Measurements from ENCODE around the gene HNRNPH2. TPM values are rescaled to one million over a fixed set of nuclear protein-coding genes. Genes with fewer than 3 reads are reported as not detected.

The HNRNPH2 gene
- total RNA-seq, 1 donor from 2014 or later, result 53.2 TPM

- H3K36me3 Mint-ChIP-seq (ENCODE audit: low read depth, unreplicated experiment), result no peaks in the 10 kb centered on the region
- H3K4me1 Mint-ChIP-seq (ENCODE audit: unreplicated experiment), result peaks cover 3% of the 10 kb centered on the region
- no peak overlapping the region for H3K4me3 Mint-ChIP-seq (ENCODE audit: unreplicated experiment)
- TF ChIP-seq CTCF (IDR thresholded peaks at IDR 0.05; ENCODE audit: unreplicated experiment), result no peak
- DNase-seq (ENCODE audit: low spot score), result no peak
- no peak overlapping the region for H3K27ac Mint-ChIP-seq (ENCODE audit: unreplicated experiment)
- H3K9me3 Mint-ChIP-seq (ENCODE audit: unreplicated experiment), result no peaks in the 10 kb centered on the region
- H3K27me3 Mint-ChIP-seq (ENCODE audit: unreplicated experiment), result no peaks in the 10 kb centered on the region
These were observed 13.7 kb upstream of the HNRNPH2 start for GRCh38 chrX:101394372-101394771.

GRCh38 chrX:101395789-101396188, 12.2 kb upstream of the HNRNPH2 start:
- Mint-ChIP-seq H3K27me3 (ENCODE audit: unreplicated experiment) (no peaks in the 10 kb centered on the region), H3K27ac (ENCODE audit: unreplicated experiment) (no peak overlapping the region), H3K36me3 (ENCODE audit: low read depth, unreplicated experiment) (peaks cover 6% of the 10 kb centered on the region), H3K4me1 (ENCODE audit: unreplicated experiment) (peaks cover 3% of the 10 kb centered on the region), H3K4me3 (ENCODE audit: unreplicated experiment) (no peak overlapping the region), H3K9me3 (ENCODE audit: unreplicated experiment) (no peaks in the 10 kb centered on the region)
- TF ChIP-seq CTCF (IDR thresholded peaks at IDR 0.05; ENCODE audit: unreplicated experiment), result no peak
- no peak for DNase-seq (ENCODE audit: low spot score)

GRCh38 chrX:101397779-101398178, 10.2 kb upstream of the HNRNPH2 start:
- TF ChIP-seq CTCF (IDR thresholded peaks at IDR 0.05; ENCODE audit: unreplicated experiment), result no peak
- no peaks in the 10 kb centered on the region for H3K27me3 Mint-ChIP-seq (ENCODE audit: unreplicated experiment)
- no peak for DNase-seq (ENCODE audit: low spot score)
- H3K27ac Mint-ChIP-seq (ENCODE audit: unreplicated experiment), result no peak overlapping the region
- no peak overlapping the region for H3K4me3 Mint-ChIP-seq (ENCODE audit: unreplicated experiment)
- H3K36me3 Mint-ChIP-seq (ENCODE audit: low read depth, unreplicated experiment), result peaks cover 11% of the 10 kb centered on the region
- no peaks in the 10 kb centered on the region for H3K4me1 Mint-ChIP-seq (ENCODE audit: unreplicated experiment)
- H3K9me3 Mint-ChIP-seq (ENCODE audit: unreplicated experiment), result no peaks in the 10 kb centered on the region

- H3K27ac Mint-ChIP-seq (ENCODE audit: unreplicated experiment), result no peak overlapping the region
- DNase-seq (ENCODE audit: low spot score), result no peak
- no peaks in the 10 kb centered on the region for H3K9me3 Mint-ChIP-seq (ENCODE audit: unreplicated experiment)
- no peak overlapping the region for H3K4me3 Mint-ChIP-seq (ENCODE audit: unreplicated experiment)
- TF ChIP-seq CTCF (IDR thresholded peaks at IDR 0.05; ENCODE audit: unreplicated experiment), result no peak
- no peaks in the 10 kb centered on the region for H3K4me1 Mint-ChIP-seq (ENCODE audit: unreplicated experiment)
- H3K27me3 Mint-ChIP-seq (ENCODE audit: unreplicated experiment), result no peaks in the 10 kb centered on the region
- H3K36me3 Mint-ChIP-seq (ENCODE audit: low read depth, unreplicated experiment), result peaks cover 11% of the 10 kb centered on the region
These were observed 9.3 kb upstream of the HNRNPH2 start for GRCh38 chrX:101398694-101399093.

GRCh38 chrX:101399825-101400224, 8.2 kb upstream of the HNRNPH2 start:
- no peak overlapping the region for H3K4me3 Mint-ChIP-seq (ENCODE audit: unreplicated experiment)
- H3K27me3 Mint-ChIP-seq (ENCODE audit: unreplicated experiment), result no peaks in the 10 kb centered on the region
- H3K9me3 Mint-ChIP-seq (ENCODE audit: unreplicated experiment), result no peaks in the 10 kb centered on the region

More at GRCh38 chrX:101399825-101400224, 8.2 kb upstream of the HNRNPH2 start:
- H3K27ac Mint-ChIP-seq (ENCODE audit: unreplicated experiment), result no peak overlapping the region
- no peak for DNase-seq (ENCODE audit: low spot score)
- H3K36me3 Mint-ChIP-seq (ENCODE audit: low read depth, unreplicated experiment), result peaks cover 11% of the 10 kb centered on the region
- no peak for TF ChIP-seq CTCF (IDR thresholded peaks at IDR 0.05; ENCODE audit: unreplicated experiment)
- no peaks in the 10 kb centered on the region for H3K4me1 Mint-ChIP-seq (ENCODE audit: unreplicated experiment)

Data from endothelial cell (in vitro differentiated cells).